Heart right ventricle (tissue), 16 donors: ENCODE measurements around the gene ACR. TPM values are rescaled to one million over a fixed set of nuclear protein-coding genes. Genes with fewer than 3 reads are reported as not detected.

Source experiments
- ATAC-seq, 8 donors: fragments of 200-7000 bp; cut with Tn5 transposase; one replicate each; pipeline ENCODE4 v1.9.1; 2020; ENCODE audit warnings: mild to moderate bottlenecking in 8 of 8, moderate library complexity in 8 of 8, moderate number of reproducible peaks in 1 of 8
- DNase-seq, 2 donors: peaks; one replicate each; pipeline ENCODE4 v3.0.0-alpha.2; 2020
- H3K27ac ChIP-seq, 10 donors: fragments of 200-600 bp; sonication (generic) in 2 of 10; one replicate each; pipeline versions ENCODE4 v1.5.0 to v1.8.0; 2020 to 2022; ENCODE audit warnings: mild to moderate bottlenecking in 3 of 10
- H3K27me3 ChIP-seq, 7 donors: fragments of 200-600 bp; one replicate each; pipeline ENCODE4 v1.8.0; 2021 to 2022; ENCODE audit warnings: mild to moderate bottlenecking in 2 of 7
- H3K36me3 ChIP-seq, 9 donors: fragments of 200-600 bp; sonication (generic) in 1 of 9; one replicate each; pipeline versions ENCODE4 v1.5.0 to v1.8.0; 2020 to 2022; ENCODE audit warnings: mild to moderate bottlenecking in 2 of 9
- H3K4me1 ChIP-seq, 9 donors: fragments of 200-600 bp; sonication (generic) in 1 of 9; one replicate each; pipeline versions ENCODE4 v1.5.0 to v1.8.0; 2020 to 2022; ENCODE audit warnings: mild to moderate bottlenecking in 4 of 9
- H3K4me3 ChIP-seq, 10 donors: fragments of 200-600 bp; sonication (generic) in 2 of 10; one replicate each; pipeline versions ENCODE4 v1.5.0 to v1.8.0; 2020 to 2022; ENCODE audit warnings: mild to moderate bottlenecking in 7 of 10, moderate library complexity in 2 of 10
- H3K9me3 ChIP-seq, 11 donors: fragments of 200-600 bp in 10 of 11; sonication (generic) in 2 of 11; one replicate each; pipeline versions ENCODE4 v1.5.0 to v1.8.0; 2013 to 2022; ENCODE audit warnings: mild to moderate bottlenecking in 2 of 11, control low read depth in 1 of 11, moderate library complexity in 1 of 11
- CTCF ChIP-seq, 9 donors: fragments of 200-600 bp; sonication (generic) in 2 of 9; IDR thresholded peaks; one replicate each; pipeline versions ENCODE4 v1.5.0 to v1.8.0; 2021 to 2022; ENCODE audit warnings: antibody characterized with exemption in 9 of 9, mild to moderate bottlenecking in 5 of 9, moderate library complexity in 1 of 9
- WGBS, 2 donors: extraction: QIAGEN DNeasy Blood & Tissue Kit; methylation state at CpG; one replicate each; pipeline ENCODE4 v1.1.7; 2013; ENCODE audit warnings: inconsistent platforms in 1 of 2; 5-methylcytosine and 5-hydroxymethylcytosine counted together
- intact Hi-C, 10 donors: fragments of 100-400 bp; cut with DNase I; formaldehyde crosslinking; loops; one replicate each; pipeline versions ENCODE4 v1.11.1 to v1.14.2; 2022
- polyA plus RNA-seq, 2 donors: library from polyadenylated mRNA; stranded (reverse); fragments of 200-250 nt; gene quantifications; one replicate each; pipeline ENCODE4 v1.2.3, GENCODE V29; 2013
- total RNA-seq, 10 donors: library from RNA; stranded (reverse); fragmentation: NEBNext Ultra II Directional in 3 of 10; extraction: Animal tissue kit (Norgen Biotek cat#: 25700) in 3 of 10; gene quantifications; one replicate each; pipeline versions ENCODE4 v1.2.1 to v1.2.4, GENCODE V29; 2021 to 2023
- donor health status: Arrhythmogenic right ventricular cardiomyopathy.
- donor health status: ischemic (EF 13 %, LVEDD 7.1; RV severe dilation, severe dysfunction).
- donor health status: healthy with polysubstance abuse.
- donor health status: DM: no; HTN: yes; CAD: no.
- donor health status: DM: no; HTN: no; CAD: no.
- donor health status: ischemic (EF 25% LVEDD 6.9; RV normal size, moderate dysfunction).
- donor health status: ischemic (EF 25% LVEDD 5.7; RV mildly dilated, moderate dysfunction).
- donor health status: healthy.
- donor health status: DM: yes; HTN: yes; CAD: no.
- donor health status: Ischemic cardiomyopathy.
- donor health status: ischemic (EF 35%, LVEDD 5.7; RV mildly dilated, moderate dysfunction).
- donor health status: nonischemic (EF 11% LVEDD 7.7; RV severe dilation, severe dysfunction).
- donor health status: DM: yes; HTN: yes; CAD: no.
- donor health status: PGD.
- donor health status: ischemic (EF 29% LVEDD 5.4; RV normal size, mild dysfunction).
- donor health status: nonischemic (EF 23%, LVEDD 6.1; RV moderate dilation, normal function).

ACR gene
- total and polyA plus RNA-seq, 12 donors: 0.13 to 1.1 (median 0.50) TPM; not detected in 1

- no peak for TF ChIP-seq CTCF (IDR thresholded peaks at IDR 0.05)
- DNase-seq (no peak), ATAC-seq (peak in 2 of 8 donors; percentile 16 to 22)
- intact Hi-C loops: loop anchor here in 2 of 10 donors (5.0 kb wide), 1 partner anchor 69 kb away; the partner anchor contains the start of gene ARSA (in 2 of the 2)
- Histone ChIP-seq H3K27me3 (no peaks in the 10 kb centered on the region), H3K4me1 (peaks cover 19 to 95% (median 53%) of the 10 kb centered on the region in 9 donors), H3K36me3 (peaks cover 0 to 70% (median 0%) of the 10 kb centered on the region in 9 donors), H3K4me3 (peak overlapping the region in 5 of 10 donors; percentile 48 to 54 (median 50)), H3K9me3 (peaks cover 0 to 6% (median 0%) of the 10 kb centered on the region in 11 donors), H3K27ac (peak overlapping the region in 3 of 10 donors; percentile 2 to 40 (median 8))
- WGBS, 2 donors: 45% methylated on average over 21 of the region's 21 CpGs
Measured at GRCh38 chr22:50696251-50696798, 41.7 kb upstream of the ACR start.

DNA sequence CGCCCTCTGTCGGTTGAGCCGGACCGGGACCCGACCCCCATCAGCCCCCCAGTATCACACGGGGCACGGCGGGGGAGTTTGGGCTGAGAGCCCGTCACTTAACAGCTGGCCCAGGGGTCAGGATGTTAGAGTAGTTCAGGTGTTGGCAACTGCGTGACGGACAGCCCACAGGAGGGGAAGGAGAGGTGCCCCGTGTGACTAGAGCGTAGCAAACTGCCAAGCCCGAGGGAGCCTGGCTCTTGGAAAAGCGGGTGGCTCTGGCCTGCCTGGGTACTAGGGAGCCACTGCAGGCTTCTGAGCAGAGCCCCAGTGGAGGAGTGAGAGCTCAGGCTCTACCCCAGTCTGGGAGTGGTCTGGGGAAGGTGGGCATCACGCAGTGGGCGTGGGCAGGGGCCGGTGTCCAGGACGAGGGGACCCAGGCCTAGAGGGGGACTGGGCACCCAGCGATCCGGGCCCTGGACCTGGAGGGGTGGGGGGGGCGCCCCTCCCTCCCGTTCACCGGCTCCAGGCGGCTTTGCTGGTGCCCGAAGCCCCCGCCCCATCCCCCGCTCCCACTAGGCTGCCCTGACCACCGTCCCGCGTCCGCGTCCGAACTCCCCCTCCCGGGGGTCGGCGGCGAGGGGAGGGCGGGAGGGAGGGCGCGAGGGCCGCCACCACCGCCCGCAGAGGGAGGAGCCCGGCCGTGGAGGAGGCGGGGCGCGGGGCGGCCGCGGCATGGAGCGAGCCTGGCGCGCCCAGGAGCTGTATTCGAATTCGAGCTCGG lies 41.0 kb upstream of the ACR start:
- peak in 1 of 2 donors; percentile 30 for DNase-seq
- Histone ChIP-seq H3K4me1 (peaks cover 19 to 95% (median 52%) of the 10 kb centered on the region in 9 donors), H3K27me3 (no peaks in the 10 kb centered on the region), H3K9me3 (peaks cover 0 to 2% (median 0%) of the 10 kb centered on the region in 11 donors), H3K36me3 (peaks cover 0 to 77% (median 0%) of the 10 kb centered on the region in 9 donors), H3K4me3 (peak overlapping the region in 9 of 10 donors; percentile 37 to 54 (median 48)), H3K27ac (peak overlapping the region in 3 of 10 donors; percentile 2 to 40 (median 34))
- peak in 7 of 8 donors; percentile 23 to 65 (median 45) for ATAC-seq
- 20% methylated on average over 36 to 51 of the region's 58 CpGs for WGBS, 2 donors
- intact Hi-C loops: loop anchor here in 2 of 10 donors (5.0 kb wide), 1 partner anchor 70 kb away; the partner anchor contains the start of gene ARSA (in 2 of the 2)
- TF ChIP-seq CTCF (IDR thresholded peaks at IDR 0.05): peak in 7 of 9 donors; percentile 42 to 59 (median 50)

DNA sequence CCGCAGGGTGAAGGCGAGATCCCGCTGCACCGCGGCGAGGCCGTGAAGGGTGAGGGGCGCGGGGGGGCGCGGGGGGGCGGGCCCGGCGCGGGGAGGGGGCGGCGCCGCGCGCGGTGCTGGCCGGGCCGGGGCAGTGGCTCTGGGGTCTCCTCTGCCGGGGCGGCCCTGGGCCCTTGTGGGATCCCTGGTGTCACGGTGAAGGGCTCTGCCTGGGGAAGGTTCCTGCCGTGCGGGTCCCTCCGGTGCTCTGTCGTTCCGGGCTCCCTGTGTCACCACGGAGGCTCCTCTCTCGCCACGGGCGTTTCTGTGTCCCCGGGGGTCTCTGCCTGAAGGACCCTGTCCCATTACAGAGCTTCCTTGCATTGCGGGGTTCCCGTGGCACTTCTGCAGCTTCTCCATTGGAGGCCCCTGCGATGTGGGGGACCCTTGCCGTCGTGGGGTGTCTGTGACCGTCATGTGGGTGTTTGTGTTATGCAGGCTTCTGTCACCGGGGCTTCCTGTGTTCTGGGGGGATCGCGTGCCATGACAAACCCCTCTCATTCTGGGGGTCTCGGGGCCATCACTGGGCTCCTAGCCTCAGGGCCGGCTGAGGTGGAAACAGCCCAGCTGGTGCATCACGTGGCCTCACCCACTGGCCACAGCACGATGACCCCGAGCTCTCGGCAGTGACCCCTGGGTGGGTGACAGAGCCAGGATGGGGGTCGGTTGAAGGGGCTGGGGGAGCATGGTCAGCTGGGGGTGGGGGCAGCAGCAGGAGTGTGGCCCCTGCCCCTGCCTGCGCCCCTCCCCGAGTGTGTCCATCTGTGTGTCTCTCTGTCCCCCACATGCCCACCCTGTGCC lies 40.1 kb upstream of the ACR start:
- peaks cover 0 to 86% (median 0%) of the 10 kb centered on the region in 9 donors for H3K36me3 ChIP-seq
- ATAC-seq: no peak
- peak in 1 of 2 donors; percentile 6 for DNase-seq
- TF ChIP-seq CTCF (IDR thresholded peaks at IDR 0.05): no peak
- H3K27ac ChIP-seq: peak overlapping the region in 7 of 10 donors; percentile 2 to 43 (median 17)
- peaks cover 19 to 95% (median 52%) of the 10 kb centered on the region in 9 donors for H3K4me1 ChIP-seq
- H3K27me3 ChIP-seq: no peaks in the 10 kb centered on the region
- H3K9me3 ChIP-seq: no peaks in the 10 kb centered on the region
- intact Hi-C loops: loop anchor here in 2 of 10 donors (5.0 kb wide), 1 partner anchor 71 kb away; the partner anchor contains the start of gene ARSA (in 2 of the 2)
- 29 to 41% methylated on average over 33 to 54 of the region's 54 CpGs for WGBS, 2 donors
- peak overlapping the region in 8 of 10 donors; percentile 16 to 53 (median 37) for H3K4me3 ChIP-seq
